Heart right ventricle (tissue), 16 donors: Measurements from ENCODE around the gene OTOS. TPM values are rescaled to one million over a fixed set of nuclear protein-coding genes. Genes with fewer than 3 reads are reported as not detected.

ENCODE experiments used
- ATAC-seq, 8 donors: fragments of 200-7000 bp; cut with Tn5 transposase; one replicate each; pipeline ENCODE4 v1.9.1; 2020; ENCODE audit warnings: mild to moderate bottlenecking in 8 of 8, moderate library complexity in 8 of 8, moderate number of reproducible peaks in 1 of 8
- DNase-seq, 2 donors: peaks; one replicate each; pipeline ENCODE4 v3.0.0-alpha.2; 2020
- H3K27ac ChIP-seq, 10 donors: fragments of 200-600 bp; sonication (generic) in 2 of 10; one replicate each; pipeline versions ENCODE4 v1.5.0 to v1.8.0; 2020 to 2022; ENCODE audit warnings: mild to moderate bottlenecking in 3 of 10
- H3K27me3 ChIP-seq, 7 donors: fragments of 200-600 bp; one replicate each; pipeline ENCODE4 v1.8.0; 2021 to 2022; ENCODE audit warnings: mild to moderate bottlenecking in 2 of 7
- H3K36me3 ChIP-seq, 9 donors: fragments of 200-600 bp; sonication (generic) in 1 of 9; one replicate each; pipeline versions ENCODE4 v1.5.0 to v1.8.0; 2020 to 2022; ENCODE audit warnings: mild to moderate bottlenecking in 2 of 9
- H3K4me1 ChIP-seq, 9 donors: fragments of 200-600 bp; sonication (generic) in 1 of 9; one replicate each; pipeline versions ENCODE4 v1.5.0 to v1.8.0; 2020 to 2022; ENCODE audit warnings: mild to moderate bottlenecking in 4 of 9
- H3K4me3 ChIP-seq, 10 donors: fragments of 200-600 bp; sonication (generic) in 2 of 10; one replicate each; pipeline versions ENCODE4 v1.5.0 to v1.8.0; 2020 to 2022; ENCODE audit warnings: mild to moderate bottlenecking in 7 of 10, moderate library complexity in 2 of 10
- H3K9me3 ChIP-seq, 11 donors: fragments of 200-600 bp in 10 of 11; sonication (generic) in 2 of 11; one replicate each; pipeline versions ENCODE4 v1.5.0 to v1.8.0; 2013 to 2022; ENCODE audit warnings: mild to moderate bottlenecking in 2 of 11, control low read depth in 1 of 11, moderate library complexity in 1 of 11
- WGBS, 2 donors: extraction: QIAGEN DNeasy Blood & Tissue Kit; methylation state at CpG; one replicate each; pipeline ENCODE4 v1.1.7; 2013; ENCODE audit warnings: inconsistent platforms in 1 of 2; 5-methylcytosine and 5-hydroxymethylcytosine counted together
- intact Hi-C, 10 donors: fragments of 100-400 bp; cut with DNase I; formaldehyde crosslinking; loops; one replicate each; pipeline versions ENCODE4 v1.11.1 to v1.14.2; 2022
- polyA plus RNA-seq, 2 donors: library from polyadenylated mRNA; stranded (reverse); fragments of 200-250 nt; gene quantifications; one replicate each; pipeline ENCODE4 v1.2.3, GENCODE V29; 2013
- total RNA-seq, 10 donors: library from RNA; stranded (reverse); fragmentation: NEBNext Ultra II Directional in 3 of 10; extraction: Animal tissue kit (Norgen Biotek cat#: 25700) in 3 of 10; gene quantifications; one replicate each; pipeline versions ENCODE4 v1.2.1 to v1.2.4, GENCODE V29; 2021 to 2023
- TF ChIP-seq, protein P1 (sequence below), 9 donors: fragments of 200-600 bp; sonication (generic) in 2 of 9; IDR thresholded peaks; one replicate each; pipeline versions ENCODE4 v1.5.0 to v1.8.0; 2021 to 2022; ENCODE audit warnings: antibody characterized with exemption in 9 of 9, mild to moderate bottlenecking in 5 of 9, moderate library complexity in 1 of 9
- donor health status: Arrhythmogenic right ventricular cardiomyopathy.
- donor health status: ischemic (EF 13 %, LVEDD 7.1; RV severe dilation, severe dysfunction).
- donor health status: healthy with polysubstance abuse.
- donor health status: DM: no; HTN: yes; CAD: no.
- donor health status: DM: no; HTN: no; CAD: no.
- donor health status: ischemic (EF 25% LVEDD 6.9; RV normal size, moderate dysfunction).
- donor health status: ischemic (EF 25% LVEDD 5.7; RV mildly dilated, moderate dysfunction).
- donor health status: healthy.
- donor health status: DM: yes; HTN: yes; CAD: no.
- donor health status: Ischemic cardiomyopathy.
- donor health status: ischemic (EF 35%, LVEDD 5.7; RV mildly dilated, moderate dysfunction).
- donor health status: nonischemic (EF 11% LVEDD 7.7; RV severe dilation, severe dysfunction).
- donor health status: DM: yes; HTN: yes; CAD: no.
- donor health status: PGD.
- donor health status: ischemic (EF 29% LVEDD 5.4; RV normal size, mild dysfunction).
- donor health status: nonischemic (EF 23%, LVEDD 6.1; RV moderate dilation, normal function).

OTOS gene
- total and polyA plus RNA-seq, 12 donors = not detected

DNA sequence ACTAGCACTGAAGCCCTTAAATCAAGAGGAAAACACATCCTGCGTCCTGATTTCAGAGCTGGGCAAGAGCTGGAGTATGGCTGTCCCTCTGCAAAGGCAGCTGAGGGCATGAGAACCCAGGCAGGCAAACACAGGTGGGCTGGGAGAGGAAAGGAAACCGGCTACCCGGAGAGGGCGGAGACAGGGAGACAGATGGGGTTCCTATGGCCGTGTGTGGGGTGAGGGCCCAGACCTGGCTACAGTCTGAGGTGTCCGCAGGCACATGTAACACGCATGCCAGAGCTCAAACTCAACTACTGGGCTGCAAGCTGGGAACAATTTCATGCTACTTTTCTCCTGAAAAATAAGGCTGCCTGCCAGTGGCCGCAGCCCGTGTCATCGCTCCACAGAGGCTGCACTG is 7.1 kb downstream of the OTOS start:
- WGBS, 2 donors = 87 to 90% methylated on average over 10 of the region's 10 CpGs
- H3K27me3 ChIP-seq = no peaks in the 10 kb centered on the region
- DNase-seq (no peak), ATAC-seq (no peak)
- no peak overlapping the region for H3K27ac ChIP-seq
- peaks cover 0 to 57% (median 46%) of the 10 kb centered on the region in 9 donors for H3K36me3 ChIP-seq
- no peaks in the 10 kb centered on the region for H3K9me3 ChIP-seq
- TF ChIP-seq, protein P1, sequence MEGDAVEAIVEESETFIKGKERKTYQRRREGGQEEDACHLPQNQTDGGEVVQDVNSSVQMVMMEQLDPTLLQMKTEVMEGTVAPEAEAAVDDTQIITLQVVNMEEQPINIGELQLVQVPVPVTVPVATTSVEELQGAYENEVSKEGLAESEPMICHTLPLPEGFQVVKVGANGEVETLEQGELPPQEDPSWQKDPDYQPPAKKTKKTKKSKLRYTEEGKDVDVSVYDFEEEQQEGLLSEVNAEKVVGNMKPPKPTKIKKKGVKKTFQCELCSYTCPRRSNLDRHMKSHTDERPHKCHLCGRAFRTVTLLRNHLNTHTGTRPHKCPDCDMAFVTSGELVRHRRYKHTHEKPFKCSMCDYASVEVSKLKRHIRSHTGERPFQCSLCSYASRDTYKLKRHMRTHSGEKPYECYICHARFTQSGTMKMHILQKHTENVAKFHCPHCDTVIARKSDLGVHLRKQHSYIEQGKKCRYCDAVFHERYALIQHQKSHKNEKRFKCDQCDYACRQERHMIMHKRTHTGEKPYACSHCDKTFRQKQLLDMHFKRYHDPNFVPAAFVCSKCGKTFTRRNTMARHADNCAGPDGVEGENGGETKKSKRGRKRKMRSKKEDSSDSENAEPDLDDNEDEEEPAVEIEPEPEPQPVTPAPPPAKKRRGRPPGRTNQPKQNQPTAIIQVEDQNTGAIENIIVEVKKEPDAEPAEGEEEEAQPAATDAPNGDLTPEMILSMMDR (IDR thresholded peaks at IDR 0.05) = no peak
- H3K4me1 ChIP-seq = peaks cover 8 to 22% (median 19%) of the 10 kb centered on the region in 9 donors
- no peak overlapping the region for H3K4me3 ChIP-seq
- intact Hi-C loops = no loop called here

DNA sequence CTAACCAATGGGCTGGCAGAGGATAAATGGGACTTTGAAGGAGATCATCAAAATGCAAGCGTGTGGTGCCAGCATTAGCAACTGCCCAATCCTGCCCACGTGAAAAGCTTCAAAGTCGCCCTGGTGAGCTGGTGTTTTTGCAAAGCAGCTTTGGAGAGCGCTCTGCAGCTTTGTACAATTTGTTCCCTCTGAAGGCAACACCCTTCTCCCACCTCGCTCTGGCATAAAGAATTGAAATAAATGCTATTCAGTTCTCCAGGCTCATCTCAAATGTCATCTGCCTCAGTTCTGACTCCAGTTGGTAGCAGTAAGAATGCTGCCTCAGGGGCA is 7.8 kb downstream of the OTOS start:
- no peak overlapping the region for H3K4me3 ChIP-seq
- DNase-seq = no peak
- H3K9me3 ChIP-seq = no peaks in the 10 kb centered on the region
- no peak overlapping the region for H3K27ac ChIP-seq
- peaks cover 8 to 22% (median 19%) of the 10 kb centered on the region in 9 donors for H3K4me1 ChIP-seq
- WGBS, 2 donors = 97 to 98% methylated on average over 5 of the region's 5 CpGs
- TF ChIP-seq, protein P1 (IDR thresholded peaks at IDR 0.05) = no peak
- no peak for ATAC-seq
- intact Hi-C loops = no loop called here
- peaks cover 0 to 65% (median 54%) of the 10 kb centered on the region in 9 donors for H3K36me3 ChIP-seq
- H3K27me3 ChIP-seq = no peaks in the 10 kb centered on the region

GRCh38 chr2:240131941-240132650 is 8.4 kb downstream of the OTOS start:
- DNase-seq = no peak
- no peaks in the 10 kb centered on the region for H3K27me3 ChIP-seq
- H3K4me1 ChIP-seq = peaks cover 8 to 22% (median 18%) of the 10 kb centered on the region in 9 donors
- ATAC-seq = no peak
- H3K27ac ChIP-seq = no peak overlapping the region
- intact Hi-C loops = no loop called here
- H3K4me3 ChIP-seq = no peak overlapping the region
- TF ChIP-seq, protein P1 (IDR thresholded peaks at IDR 0.05) = no peak
- WGBS, 2 donors = 89 to 94% methylated on average over 22 of the region's 22 CpGs
- H3K36me3 ChIP-seq = peaks cover 0 to 70% (median 56%) of the 10 kb centered on the region in 9 donors
- no peaks in the 10 kb centered on the region for H3K9me3 ChIP-seq

- no peaks in the 10 kb centered on the region for H3K27me3 ChIP-seq
- TF ChIP-seq, protein P1 (IDR thresholded peaks at IDR 0.05) = no peak
- H3K4me1 ChIP-seq = peaks cover 8 to 18% (median 13%) of the 10 kb centered on the region in 9 donors
- intact Hi-C loops = no loop called here
- no peak overlapping the region for H3K27ac ChIP-seq
- no peak overlapping the region for H3K4me3 ChIP-seq
- peaks cover 0 to 71% (median 56%) of the 10 kb centered on the region in 9 donors for H3K36me3 ChIP-seq
- WGBS, 2 donors = 96% methylated on average over 16 of the region's 16 CpGs
- H3K9me3 ChIP-seq = no peaks in the 10 kb centered on the region
- no peak for ATAC-seq
- no peak for DNase-seq
Observed at GRCh38 chr2:240131296-240131695, 9.2 kb downstream of the OTOS start.
